T-helper 22 cell (primary cell): ENCODE data around the gene PTPN20.
"Not testable (repeated sequence)": the region's sequence is repeated elsewhere in the genome, so short reads cannot be mapped to it uniquely, and the experiment has no call there.

Experiments
- DNase-seq: peaks from one replicate; pipeline ENCODE4 v3.0.0-alpha.2; 2020; ENCODE audit warnings: low read depth

The PTPN20 gene

GRCh38 chr10:46911144-46911876 is at the start of gene PTPN20:
Gene PTPN20, plus strand, starts transcription at chr10:46911428. Its CDS starts 21,072 bp downstream, at chr10:46932500.
- not testable (repeated sequence) for DNase-seq

- not testable (repeated sequence) for DNase-seq
Measured at GRCh38 chr10:46869716-46870115, 41.5 kb upstream of the PTPN20 start.

GRCh38 chr10:46871583-46871982 is 39.6 kb upstream of the PTPN20 start:
- DNase-seq: not testable (repeated sequence)

- DNase-seq: not testable (repeated sequence)
Measured at GRCh38 chr10:46875304-46875703, 35.9 kb upstream of the PTPN20 start.

GRCh38 chr10:46876773-46877172 is 34.5 kb upstream of the PTPN20 start:
- DNase-seq: not testable (repeated sequence)

- not testable (repeated sequence) for DNase-seq
Measured at GRCh38 chr10:46878761-46879160, 32.5 kb upstream of the PTPN20 start.

- DNase-seq: not testable (repeated sequence)
Measured at GRCh38 chr10:46890813-46891611, 20.2 kb upstream of the PTPN20 start.

GRCh38 chr10:46896762-46897692 is 14.2 kb upstream of the PTPN20 start:
- not testable (repeated sequence) for DNase-seq

- DNase-seq: not testable (repeated sequence)
Measured at GRCh38 chr10:46901247-46901646, 10.0 kb upstream of the PTPN20 start.

GRCh38 chr10:46903874-46904273 is 7.4 kb upstream of the PTPN20 start:
- not testable (repeated sequence) for DNase-seq

GRCh38 chr10:46906359-46906758 is 4.9 kb upstream of the PTPN20 start:
- DNase-seq: not testable (repeated sequence)

GRCh38 chr10:46907185-46908117 is 3.8 kb upstream of the PTPN20 start:
- not testable (repeated sequence) for DNase-seq

- not testable (repeated sequence) for DNase-seq
Measured at GRCh38 chr10:46922498-46922897, 11.3 kb downstream of the PTPN20 start.

GRCh38 chr10:46925156-46925555 is 13.9 kb downstream of the PTPN20 start:
- DNase-seq: not testable (repeated sequence)

GRCh38 chr10:46925853-46926252 is 14.6 kb downstream of the PTPN20 start:
- DNase-seq: not testable (repeated sequence)

GRCh38 chr10:46928810-46929209 is 17.6 kb downstream of the PTPN20 start:
- DNase-seq: not testable (repeated sequence)

GRCh38 chr10:46932383-46932782 is 21.2 kb downstream of the PTPN20 start:
- not testable (repeated sequence) for DNase-seq

- not testable (repeated sequence) for DNase-seq
Measured at GRCh38 chr10:46941091-46941490, 29.9 kb downstream of the PTPN20 start.

GRCh38 chr10:46948687-46949518 is 37.7 kb downstream of the PTPN20 start:
- DNase-seq: not testable (repeated sequence)

GRCh38 chr10:46952540-46952939 is 41.3 kb downstream of the PTPN20 start:
- DNase-seq: not testable (repeated sequence)
